Subcutaneous abdominal adipose tissue (tissue), 5 donors: ENCODE results near the gene EHBP1L1.

ENCODE experiments used
- H3K27ac ChIP-seq: one replicate; pipeline ENCODE4 v1.7.0; 2013; ENCODE audit warnings: low read depth, mild to moderate bottlenecking, inconsistent platforms, low read length, moderate library complexity
- H3K27me3 ChIP-seq, 5 donors: one replicate each; pipeline ENCODE4 v1.7.0; 2013; ENCODE audit warnings: low read length in 5 of 5, inconsistent platforms in 1 of 5; ENCODE audit not compliant: control insufficient read depth in 5 of 5, insufficient read depth in 4 of 5
- H3K36me3 ChIP-seq, 5 donors: one replicate each; pipeline ENCODE4 v1.7.0; 2013; ENCODE audit warnings: low read length in 5 of 5; ENCODE audit not compliant: control insufficient read depth in 5 of 5, insufficient read depth in 5 of 5
- H3K4me1 ChIP-seq, 5 donors: one replicate each; pipeline ENCODE4 v1.7.0; 2013; ENCODE audit warnings: low read length in 5 of 5, mild to moderate bottlenecking in 3 of 5, moderate library complexity in 1 of 5; ENCODE audit not compliant: control insufficient read depth in 5 of 5, insufficient read depth in 5 of 5
- H3K4me3 ChIP-seq, 5 donors: one replicate each; pipeline ENCODE4 v1.7.0; 2013; ENCODE audit warnings: low read length in 5 of 5, low read depth in 1 of 5
- H3K9ac ChIP-seq, 5 donors: one replicate each; pipeline ENCODE4 v1.7.0; 2013; ENCODE audit warnings: low read length in 5 of 5, mild to moderate bottlenecking in 4 of 5, moderate library complexity in 3 of 5
- H3K9me3 ChIP-seq, 5 donors: one replicate each; pipeline ENCODE4 v1.7.0; 2013; ENCODE audit warnings: low read length in 5 of 5; ENCODE audit not compliant: control insufficient read depth in 5 of 5
- donor health status: healthy.
- donor health status: healthy.
- donor health status: healthy.
- donor health status: healthy.
- donor health status: healthy.

Gene EHBP1L1

DNA sequence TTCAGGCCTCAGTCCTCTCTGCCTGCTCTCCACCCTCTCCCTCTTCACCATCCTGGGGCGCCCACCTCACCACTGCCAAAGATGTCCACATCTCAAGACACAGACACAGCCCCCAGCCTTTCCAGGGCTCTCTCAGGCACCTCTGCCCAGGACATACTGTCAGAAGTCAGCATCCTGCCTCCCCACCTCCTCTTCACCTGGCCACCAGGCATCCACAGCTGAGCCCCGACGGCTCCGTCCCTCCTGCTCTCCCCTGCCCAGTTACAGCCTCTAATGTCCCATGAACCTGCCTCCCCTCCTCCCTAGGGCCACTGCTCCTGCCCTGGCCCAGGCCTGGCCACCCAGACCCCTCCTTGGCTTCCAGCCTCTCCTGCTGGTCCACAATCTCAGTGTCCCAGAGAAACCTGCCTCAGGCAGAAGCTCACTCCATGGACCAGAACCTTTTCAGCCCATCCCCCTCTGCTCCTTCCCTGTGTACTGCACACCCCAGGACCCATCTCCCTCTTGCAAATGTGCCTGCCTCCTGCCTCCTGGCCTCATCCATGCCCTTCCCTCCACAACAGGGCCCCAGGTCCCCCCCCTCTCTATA, 20.9 kb upstream of the EHBP1L1 start:
- peaks cover 5 to 58% (median 52%) of the 10 kb centered on the region in 5 donors for H3K4me1 ChIP-seq
- no peaks in the 10 kb centered on the region for H3K9me3 ChIP-seq
- H3K4me3 ChIP-seq: no peak overlapping the region
- peaks cover 0 to 22% (median 17%) of the 10 kb centered on the region in 5 donors for H3K36me3 ChIP-seq
- peak overlapping the region in 4 of 5 donors; percentile 28 to 53 (median 37) for H3K9ac ChIP-seq
- H3K27ac ChIP-seq: peak overlapping the region; percentile 23
- no peaks in the 10 kb centered on the region for H3K27me3 ChIP-seq

DNA sequence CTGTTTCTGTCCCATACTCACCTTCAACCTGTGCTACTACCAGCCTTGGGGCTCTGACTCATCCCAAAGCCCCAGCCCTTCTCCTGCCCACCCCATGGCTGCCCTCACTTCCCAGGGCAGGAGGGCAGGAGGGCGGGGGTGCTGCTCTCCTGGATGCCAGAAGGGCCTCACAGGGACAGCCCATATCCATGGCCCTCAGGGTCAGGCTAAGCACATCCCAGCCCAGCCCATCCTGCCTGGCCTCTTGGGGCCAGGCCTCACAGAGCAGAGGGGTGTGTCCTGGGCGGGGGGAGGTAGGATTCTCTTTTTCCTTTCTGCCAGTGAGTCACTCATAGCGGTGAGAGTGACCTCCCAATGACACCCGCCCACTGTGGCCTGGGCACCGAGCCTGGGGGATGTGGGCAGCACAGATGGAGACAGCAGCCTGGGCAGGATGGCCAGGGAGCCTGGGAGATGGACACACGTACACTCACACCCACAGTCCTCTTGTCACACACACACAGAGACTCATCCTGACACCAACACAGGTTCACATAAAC, 20.1 kb upstream of the EHBP1L1 start:
- peaks cover 7 to 66% (median 60%) of the 10 kb centered on the region in 5 donors for H3K4me1 ChIP-seq
- H3K9ac ChIP-seq: peak overlapping the region in 3 of 5 donors; percentile 32 to 53 (median 42)
- no peaks in the 10 kb centered on the region for H3K9me3 ChIP-seq
- no peak overlapping the region for H3K4me3 ChIP-seq
- peaks cover 0 to 21% (median 17%) of the 10 kb centered on the region in 5 donors for H3K36me3 ChIP-seq
- peak overlapping the region; percentile 74 for H3K27ac ChIP-seq
- no peaks in the 10 kb centered on the region for H3K27me3 ChIP-seq

DNA sequence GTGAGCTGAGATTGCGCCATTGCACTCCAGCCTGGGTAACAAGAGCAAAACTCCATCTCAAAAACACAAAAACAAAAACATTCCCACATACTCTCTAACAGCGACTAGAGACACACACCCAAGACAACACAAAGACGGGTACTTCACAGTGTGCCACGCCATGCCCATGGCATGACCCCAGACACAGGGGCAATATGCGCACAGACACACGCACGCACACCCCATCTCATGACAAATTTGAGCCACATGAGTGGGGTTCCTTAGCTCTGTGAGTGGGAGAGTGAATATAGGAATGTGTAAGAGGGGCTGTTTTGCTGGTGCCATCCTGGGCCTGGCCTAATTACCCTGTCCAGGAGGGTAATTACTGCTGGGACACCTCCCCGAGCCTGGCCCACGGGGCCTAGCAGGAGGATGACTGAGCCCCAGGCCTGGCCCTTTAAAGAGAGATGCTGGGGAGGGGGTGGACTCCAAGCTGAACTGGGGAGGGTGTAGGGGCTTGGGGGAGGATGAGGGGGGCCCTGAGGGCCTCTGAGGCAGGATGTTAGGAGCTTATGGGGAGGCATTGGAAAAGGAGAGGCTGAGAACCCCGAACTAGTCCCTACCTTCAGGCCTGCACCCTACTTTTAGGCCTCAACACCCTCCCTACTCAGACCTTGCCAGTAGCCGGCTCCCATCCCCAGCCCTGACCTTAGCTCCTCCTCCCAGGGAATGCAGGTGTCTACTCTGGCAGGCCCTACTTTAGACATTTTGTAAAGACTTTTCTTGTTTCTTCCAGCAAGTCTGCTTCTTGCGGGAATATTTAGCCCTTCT, 19.2 kb upstream of the EHBP1L1 start:
- H3K36me3 ChIP-seq: peaks cover 0 to 13% (median 8%) of the 10 kb centered on the region in 5 donors
- peak overlapping the region; percentile 74 for H3K27ac ChIP-seq
- H3K9me3 ChIP-seq: no peaks in the 10 kb centered on the region
- peak overlapping the region in 3 of 5 donors; percentile 72 to 77 (median 73) for H3K9ac ChIP-seq
- peaks cover 7 to 67% (median 64%) of the 10 kb centered on the region in 5 donors for H3K4me1 ChIP-seq
- peak overlapping the region; percentile 48 to 65 (median 57) for H3K4me3 ChIP-seq
- H3K27me3 ChIP-seq: no peaks in the 10 kb centered on the region

DNA sequence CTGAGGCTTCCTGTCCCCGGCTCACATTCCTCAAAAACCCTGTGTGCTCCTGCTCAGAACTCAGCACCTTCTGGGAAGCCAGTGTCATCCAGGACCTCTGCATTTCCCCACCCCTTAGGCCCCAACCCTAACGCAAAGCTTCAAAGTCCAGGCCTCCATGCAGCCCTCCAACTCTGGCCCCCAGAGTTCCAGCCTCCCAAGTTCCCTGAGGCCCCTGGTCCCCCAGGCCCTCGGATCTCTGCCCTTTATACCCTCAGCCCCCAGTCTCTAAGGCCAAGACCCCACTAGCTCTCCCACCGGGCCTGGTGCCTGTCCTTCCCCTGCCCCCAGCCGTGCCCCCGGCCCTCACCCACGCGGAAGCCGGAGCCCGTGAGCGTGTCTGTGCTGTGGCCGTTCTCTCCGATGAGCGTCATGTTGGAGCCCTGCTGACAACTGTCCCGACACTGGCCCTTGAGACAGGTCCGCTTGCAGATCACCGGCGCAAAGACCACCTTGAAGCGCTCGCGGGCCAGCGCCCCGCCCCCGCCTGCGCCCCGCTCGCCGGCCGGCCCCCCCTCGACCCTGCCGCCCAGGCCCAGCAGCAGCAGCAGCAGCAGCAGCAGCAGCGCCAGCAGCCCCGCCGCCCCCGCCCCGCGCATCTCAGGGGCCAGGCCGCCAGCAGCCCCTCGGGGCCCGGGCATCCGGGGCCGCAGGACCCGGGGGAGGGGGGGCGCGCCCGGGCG, 18.4 kb upstream of the EHBP1L1 start:
- peak overlapping the region in 4 of 5 donors; percentile 65 to 77 (median 72) for H3K9ac ChIP-seq
- peak overlapping the region; percentile 48 to 65 (median 60) for H3K4me3 ChIP-seq
- H3K4me1 ChIP-seq: peaks cover 7 to 62% (median 60%) of the 10 kb centered on the region in 5 donors
- H3K27me3 ChIP-seq: no peaks in the 10 kb centered on the region
- peaks cover 0 to 5% (median 2%) of the 10 kb centered on the region in 5 donors for H3K36me3 ChIP-seq
- peak overlapping the region; percentile 85 for H3K27ac ChIP-seq
- no peaks in the 10 kb centered on the region for H3K9me3 ChIP-seq

DNA sequence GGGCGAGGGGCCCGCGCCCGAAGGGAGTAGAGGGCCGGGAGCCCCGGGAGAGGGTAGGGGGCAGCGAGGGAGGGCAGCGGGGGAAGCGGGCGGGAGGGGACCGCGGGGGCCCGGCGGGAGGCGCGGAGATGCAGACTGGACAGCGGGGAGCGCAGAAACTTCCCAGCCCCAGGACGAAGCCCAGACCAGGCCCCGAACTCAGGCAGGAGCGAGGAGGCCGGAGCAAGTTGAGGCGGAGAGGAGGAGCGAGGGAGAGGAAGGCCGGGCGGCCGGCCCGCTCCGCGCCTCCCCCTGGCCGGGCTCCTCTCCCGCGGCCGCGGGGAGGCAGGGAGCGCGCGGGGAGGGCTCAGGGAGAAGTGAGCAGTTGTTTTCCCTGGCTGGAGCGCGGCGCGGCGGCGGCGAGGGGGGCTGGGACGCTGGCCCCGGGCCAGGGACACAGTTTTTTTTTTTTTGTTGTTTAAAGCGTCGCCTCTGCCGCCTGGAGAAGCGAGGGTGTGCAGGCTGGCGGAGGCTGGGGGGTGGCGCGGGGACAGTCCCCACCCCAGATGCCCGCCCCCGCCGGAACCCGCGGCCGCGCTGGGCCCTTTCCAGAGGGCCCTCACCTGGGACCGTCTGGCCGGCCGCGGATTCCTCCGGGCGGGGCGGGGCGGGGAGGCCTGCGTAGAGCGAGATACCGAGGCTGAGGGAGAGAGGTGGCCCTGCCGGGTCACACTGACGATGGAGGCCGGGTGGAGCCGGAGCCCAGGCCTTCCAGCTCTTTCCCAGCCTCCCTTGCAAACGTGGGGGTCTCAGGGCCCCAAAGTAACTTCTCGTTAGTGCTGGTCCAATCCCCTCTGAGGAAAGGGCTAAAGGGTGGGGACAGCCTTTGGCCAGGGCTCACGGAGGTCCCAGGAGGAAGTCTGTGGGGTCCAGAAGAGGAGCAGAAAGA, 17.6 kb upstream of the EHBP1L1 start, which contains the start of gene LTBP3:
LTBP3 (minus strand) TSS at position 358 of the 928 bp plus-strand sequence. CDS start 400 bp downstream, outside the sequence.
- H3K4me1 ChIP-seq: peaks cover 7 to 59% (median 56%) of the 10 kb centered on the region in 5 donors
- peak within 1 kb of the TSS; percentile 85 for H3K27ac ChIP-seq

DNA sequence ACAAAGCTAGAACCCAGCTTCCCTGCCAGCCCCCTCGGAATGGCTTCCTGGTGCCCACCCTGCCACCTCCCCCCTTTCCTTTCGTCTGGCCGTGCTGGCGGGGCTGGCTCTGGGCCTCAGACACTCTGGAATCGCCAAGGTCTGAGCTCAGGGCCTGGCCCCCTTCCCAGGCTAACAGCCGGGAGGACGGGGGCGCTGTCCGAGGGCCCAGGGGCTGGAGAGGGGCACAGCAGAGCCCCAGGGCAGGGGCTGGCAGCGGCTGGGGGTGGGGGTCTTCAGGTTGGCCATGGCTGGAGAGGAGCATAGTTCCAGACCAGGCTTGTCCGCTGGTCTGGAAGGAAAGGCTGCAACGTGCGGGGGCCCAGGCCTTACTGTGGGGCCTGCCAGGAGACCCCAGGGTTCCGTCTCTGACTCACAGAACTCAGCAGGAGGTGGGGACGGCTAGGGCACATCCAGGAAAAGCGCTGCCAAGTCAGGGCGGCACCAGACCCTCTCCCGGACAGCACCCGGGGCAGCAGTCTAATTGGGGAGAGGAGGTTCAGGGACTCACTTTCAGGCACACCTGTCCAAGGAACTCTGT, 16.8 kb upstream of the EHBP1L1 start:
- H3K4me1 ChIP-seq: peaks cover 7 to 64% (median 53%) of the 10 kb centered on the region in 5 donors
- H3K4me3 ChIP-seq: peak overlapping the region; percentile 42 to 64 (median 60)
- no peaks in the 10 kb centered on the region for H3K27me3 ChIP-seq
- peak overlapping the region; percentile 85 for H3K27ac ChIP-seq
- peak overlapping the region in 4 of 5 donors; percentile 62 to 84 (median 72) for H3K9ac ChIP-seq
- H3K36me3 ChIP-seq: no peaks in the 10 kb centered on the region
- H3K9me3 ChIP-seq: no peaks in the 10 kb centered on the region

More for the DNA sequence above, 17.6 kb upstream of the EHBP1L1 start, which contains the start of gene LTBP3:
- H3K9me3 ChIP-seq: no peaks in the 10 kb centered on the region
- H3K4me3 ChIP-seq: peak within 1 kb of the TSS; percentile 57 to 65 (median 61)
- no peaks in the 10 kb centered on the region for H3K27me3 ChIP-seq
- no peaks in the 10 kb centered on the region for H3K36me3 ChIP-seq
- H3K9ac ChIP-seq: peak within 1 kb of the TSS in 4 of 5 donors; percentile 72 to 84 (median 76)

DNA sequence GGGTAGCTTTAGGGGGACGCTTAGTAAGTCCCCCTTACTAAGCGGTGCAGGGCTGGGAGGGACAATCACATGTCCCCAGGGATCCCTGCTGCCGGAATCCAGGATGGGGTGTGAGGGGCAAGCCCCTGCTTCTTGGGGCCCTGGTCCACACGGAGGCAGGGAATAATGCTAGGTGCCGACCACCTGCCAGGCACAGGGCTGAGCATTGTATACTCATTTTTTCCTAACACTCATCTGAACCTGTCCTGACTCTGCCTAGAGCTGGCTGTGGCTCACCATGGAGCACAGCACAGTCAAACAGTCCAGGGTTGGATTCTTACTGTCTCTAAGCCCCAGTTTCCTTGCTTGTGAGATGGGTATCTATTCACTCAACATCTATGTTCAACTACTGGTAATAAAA, 16.3 kb upstream of the EHBP1L1 start:
- Histone ChIP-seq H3K4me1 (peaks cover 7 to 62% (median 52%) of the 10 kb centered on the region in 5 donors), H3K9me3 (no peaks in the 10 kb centered on the region), H3K9ac (peak overlapping the region in 2 of 5 donors; percentile 66 to 84), H3K27me3 (no peaks in the 10 kb centered on the region), H3K4me3 (no peak overlapping the region), H3K36me3 (no peaks in the 10 kb centered on the region), H3K27ac (peak overlapping the region; percentile 85)

DNA sequence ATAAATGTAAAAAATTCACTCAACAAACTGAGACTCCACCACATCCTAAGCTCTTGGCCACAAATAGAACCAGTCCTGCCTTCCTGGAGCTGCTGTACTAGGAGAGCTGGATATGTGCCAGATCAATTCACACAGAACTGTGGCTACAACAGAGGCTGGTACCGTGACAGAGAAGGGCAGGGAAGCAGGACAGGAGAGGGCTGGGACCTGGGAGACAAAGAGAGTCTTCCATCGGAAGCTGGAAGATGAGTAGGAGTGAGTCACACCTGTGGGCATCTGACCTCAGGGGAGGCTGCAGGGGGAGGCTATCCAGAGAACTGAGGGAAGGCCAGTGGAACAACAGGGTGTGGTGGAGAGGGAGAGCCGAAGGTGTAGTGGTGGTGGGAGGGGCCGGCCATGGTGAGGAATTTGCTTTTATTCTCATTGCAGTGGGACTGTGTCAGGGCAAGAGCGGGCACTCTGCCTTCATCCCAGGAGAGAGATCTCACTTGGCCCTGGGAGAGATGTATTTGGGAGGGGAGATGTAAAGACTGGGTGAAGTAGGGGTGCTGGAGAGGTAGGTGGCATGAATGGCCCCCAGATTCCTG, 15.8 kb upstream of the EHBP1L1 start:
- no peaks in the 10 kb centered on the region for H3K27me3 ChIP-seq
- H3K9me3 ChIP-seq: no peaks in the 10 kb centered on the region
- H3K27ac ChIP-seq: no peak overlapping the region
- H3K4me3 ChIP-seq: no peak overlapping the region
- peak overlapping the region in 1 of 5 donors; percentile 30 for H3K9ac ChIP-seq
- peaks cover 7 to 59% (median 49%) of the 10 kb centered on the region in 5 donors for H3K4me1 ChIP-seq
- H3K36me3 ChIP-seq: no peaks in the 10 kb centered on the region
